AML-193 (cell line): Measurements from ENCODE around the gene CCDC97.
"Not testable (repeated sequence)": the region's sequence is repeated elsewhere in the genome, so short reads cannot be mapped to it uniquely, and the experiment has no call there.

ENCODE experiments used
- DNase-seq, 2 experiments: peaks; one replicate each; lab custom pipeline; 2025; lab: John Stamatoyannopoulos, UW

The CCDC97 gene

DNA sequence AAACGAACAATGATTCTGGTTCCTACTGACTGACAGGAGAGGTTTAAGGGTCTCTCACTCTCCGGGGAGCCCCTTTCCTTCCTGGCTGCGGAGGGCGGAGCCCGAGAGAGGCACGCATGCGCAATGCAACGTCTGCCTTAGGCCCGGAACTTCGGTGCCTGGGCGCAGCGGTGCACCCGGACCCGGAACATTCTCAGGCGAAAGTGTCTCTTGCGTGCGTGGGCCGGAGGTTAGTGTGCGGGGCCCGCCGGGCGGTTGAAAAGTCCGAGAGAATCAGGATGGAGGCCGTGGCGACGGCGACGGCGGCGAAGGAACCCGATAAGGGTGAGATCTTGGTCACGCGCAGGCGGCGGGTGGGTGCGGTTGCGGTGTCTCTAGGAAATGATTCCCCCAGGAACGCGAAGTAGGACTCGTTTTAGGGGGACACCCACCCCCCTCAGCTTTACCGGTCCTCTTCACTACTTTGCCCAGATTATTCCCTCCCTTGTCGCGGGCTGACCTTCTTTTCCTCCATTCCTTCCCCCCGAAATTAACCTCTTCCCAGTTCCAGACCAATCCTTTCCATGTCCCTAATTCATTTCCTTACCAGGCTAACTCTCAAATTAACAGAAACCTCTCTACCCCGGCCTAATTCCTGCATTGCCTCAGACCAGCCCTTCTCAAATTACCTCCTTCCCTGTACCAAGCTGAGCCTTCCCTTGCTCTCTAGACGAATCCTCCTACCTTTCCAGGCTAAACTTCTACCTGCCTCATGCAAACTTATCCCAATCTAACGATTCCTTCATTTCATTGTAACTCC, at the start of gene CCDC97:
CCDC97 (plus strand) TSS at position 140 of the 799 bp plus-strand sequence; CDS start at position 279, 139 bp downstream.
- DNase-seq, result peak; percentile 78 to 85

DNA sequence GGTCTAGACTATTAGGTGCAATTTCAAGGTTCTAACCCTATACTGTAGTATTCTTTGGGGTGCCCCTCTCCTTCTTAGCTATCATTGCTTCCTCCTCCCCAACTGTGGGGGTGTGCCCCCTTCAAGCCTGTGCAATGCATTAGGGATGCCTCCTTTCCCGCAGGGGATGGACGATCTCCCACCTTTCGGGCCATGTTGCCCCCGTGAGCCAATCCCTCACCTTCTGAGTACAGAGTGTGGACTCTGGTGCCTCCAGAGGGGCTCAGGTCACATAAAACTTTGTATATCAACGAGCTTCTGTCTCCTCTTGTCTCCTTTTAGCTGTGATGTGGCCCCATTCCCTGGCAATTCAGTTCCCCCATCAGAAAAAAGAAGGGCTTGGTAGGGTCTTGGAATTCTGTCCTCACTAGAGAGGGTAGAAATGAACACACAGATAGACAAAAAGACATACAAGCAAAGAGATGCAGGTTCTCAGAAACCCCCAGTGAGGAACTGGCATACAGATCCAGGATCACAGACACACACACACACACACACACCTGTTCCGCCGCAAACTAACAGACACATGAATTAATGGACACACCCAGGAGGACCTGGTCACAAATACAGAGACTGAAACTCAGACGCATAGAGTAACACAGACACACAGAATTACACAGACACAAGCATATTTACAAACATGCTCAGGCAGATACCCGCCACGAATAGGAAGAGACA, 48.3 kb upstream of the CCDC97 start:
- DNase-seq, result no peak

DNA sequence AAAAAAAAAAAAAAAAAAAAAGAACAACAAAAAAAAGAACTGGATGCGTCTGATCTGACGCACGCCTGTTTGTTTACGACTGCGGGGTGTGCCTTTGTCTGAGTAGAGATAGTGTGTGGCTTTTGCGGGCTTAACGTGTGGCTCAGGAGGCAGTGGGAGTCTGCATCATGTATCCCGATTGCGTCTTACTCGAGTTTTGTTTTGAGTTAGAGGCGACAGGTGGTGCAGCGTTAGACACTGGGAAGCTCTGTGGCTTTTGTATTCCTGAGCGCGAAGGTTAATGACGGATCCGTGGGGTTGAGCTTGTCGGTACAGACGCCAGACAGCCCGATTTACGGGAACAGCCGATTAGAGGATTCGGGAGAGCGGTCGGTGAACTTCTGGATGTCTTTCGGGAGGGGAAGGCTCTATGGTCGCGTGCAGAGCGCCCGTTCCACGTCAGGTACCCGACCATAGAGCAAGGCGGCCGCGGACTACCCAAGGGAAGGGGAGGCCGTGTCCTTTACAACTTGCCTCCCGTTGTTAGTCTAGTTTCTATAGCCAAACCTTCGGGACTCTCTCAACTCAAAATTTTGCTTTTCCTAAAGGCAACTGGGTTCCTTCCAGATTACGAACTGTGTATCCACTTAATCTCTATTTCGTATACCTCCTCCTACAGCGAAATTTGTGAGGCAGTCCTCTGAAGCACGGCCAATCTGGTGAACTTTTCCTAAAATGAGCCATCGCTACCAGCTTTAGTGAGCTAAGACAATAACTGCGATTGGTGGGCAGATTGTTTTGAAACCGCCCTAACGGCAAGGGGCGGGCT, 46.7 kb upstream of the CCDC97 start:
- DNase-seq, result peak; percentile 68 to 71

DNA sequence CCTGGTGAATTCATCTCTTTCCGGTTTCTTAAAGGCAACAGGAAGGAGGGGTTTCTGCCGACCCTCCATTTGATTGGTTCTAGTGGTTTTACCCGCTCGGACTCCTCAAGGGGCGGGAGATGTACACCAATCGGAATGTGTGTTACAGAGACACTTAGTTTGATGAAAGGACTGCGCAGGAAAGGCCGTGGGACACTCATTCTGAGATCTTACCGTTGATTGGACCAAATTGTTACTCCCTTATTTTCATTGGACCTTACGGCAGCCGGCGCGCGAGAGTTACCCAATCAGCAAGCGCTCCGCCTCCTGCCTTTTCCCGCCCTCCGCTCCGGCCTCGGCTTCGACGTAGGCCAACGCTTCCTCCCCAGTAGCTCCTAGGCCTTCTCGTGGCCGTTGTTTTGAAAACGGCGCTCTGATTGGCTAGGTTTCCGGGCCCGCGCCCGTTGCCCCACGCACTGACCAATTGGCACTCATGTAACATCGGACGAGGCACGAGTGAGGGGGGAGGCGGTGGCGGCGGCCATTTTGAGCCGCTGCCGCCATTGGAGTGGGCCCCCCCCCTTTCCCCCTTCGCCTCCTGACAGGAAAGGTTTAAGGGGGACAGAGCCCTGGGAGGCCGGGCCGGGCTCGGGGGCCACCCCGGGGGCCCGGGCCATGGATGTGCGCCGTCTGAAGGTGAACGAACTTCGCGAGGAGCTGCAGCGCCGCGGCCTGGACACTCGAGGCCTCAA, 46.0 kb upstream of the CCDC97 start, which contains the start of gene HNRNPUL1:
HNRNPUL1 (plus strand) TSS at position 523 of the 731 bp plus-strand sequence; CDS start at position 655, 132 bp downstream.
- peak; percentile 99 to 100 for DNase-seq

DNA sequence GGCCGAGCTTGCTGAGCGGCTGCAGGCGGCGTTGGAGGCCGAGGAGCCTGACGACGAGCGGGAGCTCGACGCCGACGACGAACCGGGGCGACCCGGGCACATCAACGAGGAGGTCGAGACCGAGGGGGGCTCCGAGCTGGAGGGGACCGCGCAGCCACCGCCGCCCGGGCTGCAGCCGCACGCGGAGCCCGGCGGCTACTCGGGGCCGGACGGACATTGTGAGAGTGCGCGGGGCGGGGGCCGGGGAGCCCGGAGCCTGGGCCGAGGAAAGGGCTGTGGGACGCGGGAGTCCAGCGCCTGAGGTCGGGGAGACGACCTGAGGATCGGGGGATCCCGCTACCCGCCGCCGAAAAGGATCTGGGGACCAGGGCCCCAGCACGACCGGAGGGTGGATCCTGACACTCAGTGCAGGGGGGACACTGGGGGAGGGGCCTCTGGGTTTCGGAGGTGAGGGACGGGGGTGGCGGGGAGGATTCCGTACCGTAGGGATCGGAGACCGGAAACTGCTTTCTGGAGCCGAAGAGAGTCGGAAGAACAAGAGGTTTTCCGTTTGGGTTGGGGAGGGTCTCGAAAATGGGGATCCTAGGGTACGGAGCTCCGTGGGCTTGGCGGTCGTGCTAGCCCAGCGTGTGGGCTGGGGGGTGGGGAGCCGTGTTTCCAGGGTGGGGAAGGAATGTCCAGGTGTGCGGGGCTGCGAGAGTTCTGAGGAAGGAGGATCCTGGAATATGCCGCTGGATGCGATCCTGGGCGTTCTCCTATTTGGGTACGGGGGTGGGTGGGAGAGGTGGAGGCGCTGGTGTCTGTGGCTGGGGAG, 45.2 kb upstream of the CCDC97 start:
- DNase-seq, result no peak

DNA sequence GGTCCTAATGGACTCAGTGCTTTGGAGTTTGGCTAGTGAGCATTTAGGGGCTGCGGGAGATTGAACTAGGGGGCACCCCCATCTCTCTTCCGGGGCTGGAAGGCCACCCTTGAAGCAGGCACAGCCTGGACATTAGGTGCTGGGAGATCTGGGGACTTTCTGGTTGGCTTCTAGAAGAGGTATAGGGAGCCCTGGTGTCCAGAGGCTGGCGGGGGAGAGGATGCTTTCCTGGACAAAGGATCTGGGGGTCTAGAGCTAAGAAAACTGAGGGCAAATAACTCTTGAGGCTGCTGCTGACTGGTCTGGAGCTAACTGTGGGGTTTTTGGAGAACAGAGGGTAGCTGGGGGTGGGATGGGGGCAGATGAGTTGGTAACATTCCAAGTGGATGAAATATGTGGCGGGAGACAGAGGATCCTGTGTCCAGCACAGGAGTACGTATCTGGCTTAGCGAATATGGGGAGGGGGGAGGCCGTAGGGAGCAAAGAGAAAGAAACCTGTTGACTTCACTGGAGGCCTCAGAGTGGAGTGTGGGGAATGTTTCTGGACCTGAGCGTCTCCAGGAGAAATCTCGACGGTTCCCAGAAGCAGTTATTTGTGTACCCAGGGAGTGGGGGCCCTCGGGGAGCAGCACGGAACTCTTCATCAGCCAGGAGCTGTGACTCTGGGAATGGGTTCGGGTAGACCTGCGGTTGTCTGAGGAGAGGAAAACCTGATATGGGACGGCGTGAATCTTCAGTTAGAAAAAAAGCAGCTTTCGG, 44.4 kb upstream of the CCDC97 start:
- no peak for DNase-seq

DNA sequence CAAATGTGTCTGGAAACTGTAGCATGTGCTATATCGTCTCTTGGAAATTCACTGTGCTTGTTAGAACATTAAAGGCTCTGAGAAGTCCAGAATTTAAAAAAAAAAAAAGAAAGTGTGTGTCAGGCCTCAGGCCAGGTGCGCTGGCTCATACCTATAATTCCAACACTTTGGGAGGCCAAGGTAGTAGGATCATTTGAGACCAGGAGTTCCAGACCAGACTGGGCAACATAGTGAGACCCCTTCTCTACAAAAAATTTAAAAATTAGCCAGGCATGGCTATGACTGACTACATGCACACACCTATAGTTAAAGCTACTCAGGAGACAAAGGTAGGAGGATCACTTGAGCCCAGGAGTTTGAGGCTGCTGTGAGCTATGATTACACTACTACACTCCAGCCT, 40.9 kb upstream of the CCDC97 start:
- no peak for DNase-seq

DNA sequence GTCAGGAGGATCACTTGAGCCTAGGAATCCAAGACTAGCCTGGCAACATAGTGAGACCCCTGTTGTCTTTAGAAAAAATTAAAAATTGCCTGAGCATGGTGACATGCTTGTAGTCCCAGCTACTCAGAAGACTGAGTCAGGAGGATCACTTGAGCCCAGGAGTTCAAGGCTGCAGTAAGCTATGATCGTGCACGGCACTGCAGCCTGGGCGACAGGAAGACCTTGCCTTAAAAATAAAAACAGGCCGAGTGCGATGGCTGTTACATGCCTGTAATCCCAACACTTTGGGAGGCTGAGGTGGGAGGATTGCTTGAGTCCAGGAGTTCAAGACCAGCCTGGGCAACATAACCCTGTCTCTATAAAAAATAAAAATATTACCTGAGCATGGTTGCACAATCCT, 40.4 kb upstream of the CCDC97 start:
- DNase-seq, result no peak

DNA sequence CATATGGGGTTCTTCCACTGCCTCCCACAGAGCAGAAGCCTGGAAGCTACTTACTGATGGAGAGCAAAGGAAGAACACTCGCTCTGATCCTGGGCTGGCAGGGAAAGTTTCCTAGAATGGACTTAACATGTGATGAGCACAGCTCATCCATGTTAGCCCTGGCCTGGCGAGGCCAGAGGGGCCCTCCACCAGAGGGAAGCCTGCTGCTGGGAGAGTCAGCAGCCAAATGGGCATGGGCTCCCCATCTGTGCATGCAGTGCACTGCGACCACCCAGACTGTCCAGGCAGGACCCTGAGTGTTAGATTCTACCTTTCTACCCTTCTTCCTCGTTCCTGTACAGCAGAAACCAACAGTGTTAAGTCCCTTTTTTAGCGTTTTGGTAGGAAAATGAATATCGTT, 36.9 kb upstream of the CCDC97 start:
- no peak for DNase-seq

DNA sequence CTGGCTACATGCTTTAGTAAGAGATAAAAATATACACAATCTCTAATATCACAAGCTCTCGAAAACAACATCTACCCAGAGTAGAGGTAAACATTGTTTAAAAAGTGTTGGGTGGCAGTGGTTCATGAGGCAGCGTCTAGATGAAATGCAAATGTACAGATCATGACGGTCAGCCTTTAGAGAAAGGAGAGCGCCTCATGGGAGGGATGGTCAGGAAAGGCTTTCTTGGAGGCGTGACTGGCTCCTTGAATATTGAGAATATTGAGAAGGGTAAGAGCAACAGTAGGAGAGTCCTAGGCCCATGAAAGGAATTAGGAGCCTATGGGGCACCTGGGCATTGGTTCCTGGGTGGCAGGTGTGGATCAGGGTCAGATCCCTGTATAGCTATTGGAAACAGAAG, 35.2 kb upstream of the CCDC97 start:
- DNase-seq, result no peak

DNA sequence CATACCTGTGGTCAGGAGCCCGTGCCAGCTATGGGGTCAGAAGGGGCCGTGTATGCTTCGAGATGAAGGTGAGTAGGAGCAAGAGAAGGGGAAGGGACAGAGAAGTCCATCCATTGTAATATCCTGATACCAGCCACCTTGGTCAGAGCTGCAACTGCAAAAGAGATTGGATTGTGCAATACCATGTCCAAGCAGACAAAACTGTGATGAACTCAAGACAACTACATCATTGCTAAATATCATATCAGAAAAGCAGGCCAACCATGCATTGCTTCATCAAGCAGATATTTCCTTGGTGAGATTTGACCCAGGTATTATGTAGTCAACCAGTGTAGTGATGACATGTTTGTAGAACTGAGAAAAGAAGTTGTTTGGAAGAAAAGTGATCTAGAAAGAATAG, 33.7 kb upstream of the CCDC97 start:
- DNase-seq, result peak; percentile 70 to 76

DNA sequence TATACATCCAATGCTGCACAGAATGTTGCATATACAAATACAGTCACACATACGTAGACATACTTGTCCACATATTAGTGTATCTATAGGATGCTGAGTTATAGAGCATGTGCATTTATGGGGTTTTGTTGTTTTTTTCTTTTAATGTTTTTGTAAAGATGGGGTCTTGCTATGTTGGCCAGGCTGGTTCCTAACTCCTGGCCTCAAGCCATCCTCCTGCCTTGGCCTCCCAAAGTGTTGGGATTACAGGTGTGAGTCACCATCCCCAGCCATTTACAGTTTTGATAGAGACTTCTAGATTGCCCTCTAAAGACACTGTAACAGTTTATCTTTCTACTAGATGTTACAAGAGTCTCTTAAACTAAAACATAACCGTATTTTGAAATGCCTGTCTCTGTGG, 31.5 kb upstream of the CCDC97 start:
- no peak for DNase-seq

DNA sequence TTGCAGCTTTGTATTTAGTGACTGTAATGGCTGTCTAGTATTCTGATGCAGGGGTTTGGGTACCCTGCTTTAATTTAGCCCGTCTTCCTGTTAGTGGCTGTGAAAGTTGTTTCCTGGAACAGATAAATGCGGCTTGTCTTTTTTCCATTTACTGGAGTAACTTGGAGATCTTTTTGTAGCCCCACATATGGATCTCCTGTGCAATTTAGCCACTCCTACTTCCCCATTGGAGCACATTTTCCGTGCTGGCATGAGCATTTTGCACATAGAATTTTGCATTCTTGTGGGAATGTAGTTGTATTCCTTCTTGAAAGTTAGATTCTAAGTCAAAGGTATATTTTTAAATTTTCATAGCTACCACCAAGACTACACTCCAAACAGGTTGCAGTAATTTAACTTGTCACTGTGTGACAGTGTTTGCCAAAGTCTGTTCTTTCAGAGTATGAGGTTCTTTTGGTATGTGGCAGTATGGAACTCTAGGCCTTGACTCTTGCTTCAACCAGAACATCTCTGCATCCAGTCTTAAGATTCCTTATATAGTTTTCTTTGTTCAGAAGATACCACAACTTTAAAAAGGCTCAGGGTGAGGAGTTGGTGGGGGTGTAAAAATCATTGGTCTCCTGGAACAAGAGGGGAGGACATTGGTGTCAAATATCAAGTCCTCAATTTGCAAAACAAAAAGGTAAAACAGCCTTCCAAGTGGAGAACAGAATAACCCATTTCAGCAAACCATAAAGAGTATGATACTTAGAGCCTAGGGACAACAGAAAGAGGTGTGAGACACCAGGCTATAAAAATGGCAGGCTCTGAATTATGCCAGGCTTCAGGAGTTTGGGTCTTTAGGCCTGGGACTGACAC, 21.1 kb upstream of the CCDC97 start:
- DNase-seq, result no peak

DNA sequence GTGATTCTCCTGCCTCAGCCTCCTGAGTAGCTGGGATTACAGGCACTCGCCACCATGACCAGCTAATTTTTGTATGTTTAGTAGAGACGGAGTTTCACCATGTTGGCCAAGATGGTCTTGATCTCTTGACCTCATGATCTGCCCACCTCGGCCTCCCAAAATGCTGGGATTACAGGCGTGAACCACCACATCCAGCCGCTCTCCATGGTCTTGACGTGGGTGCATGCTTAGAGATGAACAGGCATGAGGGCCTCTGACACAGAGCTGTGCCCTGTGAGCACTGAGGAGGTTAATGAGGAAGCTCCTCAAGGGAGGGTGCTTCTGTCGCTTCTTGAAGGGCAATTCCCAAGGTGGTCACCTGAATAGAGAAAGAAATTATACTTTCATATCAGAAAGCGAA, 20.2 kb upstream of the CCDC97 start:
- not testable (repeated sequence) for DNase-seq

DNA sequence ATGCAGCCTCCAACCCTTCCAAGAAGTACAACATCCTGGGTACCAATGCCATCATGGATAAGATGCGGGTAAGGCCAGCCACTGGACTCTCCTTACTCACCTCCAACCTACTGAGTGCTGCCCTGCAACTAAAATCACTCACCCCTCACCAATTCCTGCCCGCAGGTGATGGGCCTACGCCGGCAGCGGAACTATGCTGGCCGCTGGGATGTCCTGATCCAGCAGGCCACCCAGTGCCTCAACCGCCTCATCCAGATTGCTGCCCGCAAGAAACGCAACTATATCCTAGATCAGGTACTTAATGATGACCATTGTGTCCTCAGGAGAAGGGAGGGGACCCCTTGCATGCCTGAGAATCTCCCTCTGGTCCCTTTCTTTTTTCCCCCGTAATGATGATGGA, 15.6 kb upstream of the CCDC97 start:
- no peak for DNase-seq

DNA sequence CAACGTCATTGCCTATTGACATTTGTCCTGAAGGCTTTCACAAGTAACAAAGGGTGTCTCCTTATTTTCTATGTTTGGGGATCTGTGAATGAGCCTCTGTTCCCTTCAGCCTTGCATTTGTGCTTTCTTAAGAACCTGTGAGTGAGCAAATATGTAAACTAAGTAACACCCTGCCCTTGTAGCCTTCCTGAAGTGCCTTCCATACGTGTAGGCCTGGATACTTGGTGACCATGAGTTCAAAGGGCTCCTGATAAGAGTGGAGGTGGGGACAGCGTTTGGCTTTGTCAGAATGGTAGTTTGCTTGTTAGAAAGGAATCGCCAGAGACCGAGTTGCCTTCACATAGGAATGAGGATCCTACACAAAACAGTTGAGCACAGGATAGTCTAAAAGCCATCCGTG, 14.5 kb upstream of the CCDC97 start:
- no peak for DNase-seq

DNA sequence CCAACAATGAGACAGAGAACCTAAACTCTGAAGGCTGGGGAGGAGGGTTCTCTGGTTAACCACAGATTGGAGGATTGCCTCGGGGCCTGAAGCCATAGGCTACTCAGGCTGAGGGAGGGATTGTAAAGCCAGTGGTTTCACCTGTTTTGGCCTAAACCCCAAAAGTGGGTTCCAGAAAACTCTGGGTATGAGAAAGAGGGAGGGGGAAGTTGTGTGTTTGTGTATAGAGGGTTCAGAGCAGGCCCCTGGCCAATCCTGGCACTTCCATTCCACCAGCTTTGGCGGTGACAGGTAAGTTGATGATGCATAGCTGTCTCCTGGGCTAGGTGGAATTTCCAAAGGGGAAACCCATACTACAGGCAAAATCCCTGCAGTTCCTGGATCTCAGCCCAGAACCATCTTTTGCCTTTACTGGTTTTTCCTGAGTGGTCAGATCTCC, 13.5 kb upstream of the CCDC97 start:
- DNase-seq, result no peak

DNA sequence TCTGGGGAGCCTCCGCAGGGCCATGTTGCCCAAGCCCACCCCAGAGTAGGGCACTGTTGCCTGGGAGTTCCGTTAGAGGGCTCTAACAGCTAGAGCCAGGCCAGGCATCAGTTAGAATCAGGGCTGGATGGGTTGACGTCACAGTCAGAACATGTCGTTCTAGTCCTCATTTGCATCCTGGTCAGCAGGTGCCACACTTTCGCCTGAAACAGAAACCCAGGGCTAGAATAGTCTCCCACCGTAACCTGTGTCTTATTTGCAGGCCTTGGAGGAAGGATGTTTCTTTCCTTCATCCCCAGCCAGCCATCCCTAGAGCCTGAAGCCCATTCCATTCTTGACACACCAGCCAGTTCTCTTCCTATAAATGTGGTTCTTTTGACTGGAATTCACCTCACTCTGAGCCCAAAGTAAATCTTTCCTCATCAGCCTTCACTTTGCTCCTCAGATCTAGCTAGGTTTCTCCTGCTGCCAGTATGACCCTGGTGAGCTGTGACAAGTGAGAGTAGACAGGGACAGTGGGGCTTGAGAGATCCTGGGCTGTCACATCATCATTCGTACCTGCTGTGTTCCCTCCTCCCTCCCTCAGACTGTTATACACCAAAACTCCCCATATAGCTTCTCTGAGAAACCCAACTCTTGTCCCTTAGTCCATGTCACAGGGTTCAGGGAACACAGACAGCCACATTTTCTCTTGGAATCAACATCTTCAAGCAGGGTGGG, 12.2 kb upstream of the CCDC97 start:
- no peak for DNase-seq
